RCC 7860 (cell line): ENCODE measurements around the gene TERF2IP.

ENCODE experiments used
- DNase-seq: peaks from one replicate; pipeline ENCODE4 v3.0.0-alpha.2; 2015; ENCODE audit warnings: low spot score
- FAIRE-seq: peaks from 2 replicates; lab custom pipeline; 2012; peaks lifted over from hg19 to GRCh38; lab: Jason Lieb, UNC

The TERF2IP gene

DNA sequence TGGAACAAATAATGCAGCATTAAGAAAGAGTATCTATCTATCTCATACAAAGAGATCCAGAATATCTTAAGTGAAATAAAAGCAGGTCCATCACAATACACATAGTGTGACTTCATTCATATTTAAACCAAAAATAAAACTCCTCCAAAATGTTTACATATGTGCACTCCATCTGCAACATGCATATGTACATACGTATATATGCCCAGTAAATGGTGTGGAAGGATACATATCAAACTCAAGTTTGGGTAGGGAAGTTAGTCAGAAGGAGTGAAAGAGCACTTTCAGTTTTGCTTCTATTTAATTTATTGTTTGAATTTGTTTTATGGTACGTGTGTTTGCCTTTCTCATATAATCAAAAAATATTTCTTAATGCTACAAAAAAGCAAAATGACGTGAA lies 12.5 kb upstream of the TERF2IP start:
- DNase-seq (no peak), FAIRE-seq (no peak)

DNA sequence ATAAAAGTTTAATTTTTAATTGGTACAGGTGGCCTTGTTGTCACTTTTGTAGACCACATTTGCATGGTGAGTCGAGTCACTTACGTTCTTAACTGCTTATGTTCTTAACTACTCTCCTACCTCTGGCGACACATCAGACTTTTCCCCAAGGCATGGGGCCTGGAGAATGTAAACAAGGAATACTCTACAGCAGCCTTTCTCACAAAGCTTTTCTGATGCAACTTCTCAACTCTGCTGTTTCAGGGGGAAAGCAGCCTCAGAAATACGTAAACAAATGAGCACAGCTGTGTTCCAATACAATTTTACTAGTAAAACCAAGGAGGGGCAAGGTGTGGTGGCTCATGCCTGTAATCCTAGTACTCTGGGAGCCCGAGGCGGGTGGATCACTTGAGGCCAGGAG lies 7.0 kb upstream of the TERF2IP start:
- FAIRE-seq (no peak), DNase-seq (no peak)

DNA sequence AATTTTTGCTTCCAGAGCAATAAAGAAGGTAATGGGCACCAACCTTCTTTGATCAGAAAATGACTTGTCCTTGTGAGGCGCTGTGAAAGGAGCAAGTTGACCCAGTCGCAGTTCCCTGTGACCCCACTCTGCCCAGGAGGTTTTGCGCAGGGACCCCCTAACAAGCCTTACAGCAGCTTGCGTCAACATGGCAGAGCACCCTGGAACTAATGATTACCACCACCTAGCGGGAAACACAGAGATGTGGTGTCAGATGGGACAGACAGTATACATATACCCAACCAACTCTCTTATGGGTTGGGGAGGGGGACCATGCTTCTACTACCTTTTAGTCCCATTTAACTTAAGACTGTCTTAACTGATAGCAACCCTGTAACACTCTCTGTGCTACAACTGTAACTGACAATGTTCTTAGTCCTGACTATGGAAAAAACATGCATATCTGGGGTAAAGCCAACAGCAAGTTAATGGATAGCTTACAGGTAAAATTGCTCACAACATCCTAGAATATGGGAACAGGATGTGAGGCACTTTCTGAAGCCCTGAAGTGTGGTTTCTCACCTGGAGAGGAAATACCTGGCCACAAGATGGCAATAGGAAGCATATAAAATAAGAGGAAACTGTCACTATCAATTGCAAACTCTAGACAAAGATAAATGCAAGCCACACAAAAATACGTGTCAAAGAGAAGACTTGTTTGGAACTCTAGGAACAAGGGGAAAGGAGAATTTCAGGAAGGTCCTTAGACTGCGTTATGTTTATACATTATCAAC lies 3.1 kb upstream of the TERF2IP start:
- FAIRE-seq = no peak
- no peak for DNase-seq

DNA sequence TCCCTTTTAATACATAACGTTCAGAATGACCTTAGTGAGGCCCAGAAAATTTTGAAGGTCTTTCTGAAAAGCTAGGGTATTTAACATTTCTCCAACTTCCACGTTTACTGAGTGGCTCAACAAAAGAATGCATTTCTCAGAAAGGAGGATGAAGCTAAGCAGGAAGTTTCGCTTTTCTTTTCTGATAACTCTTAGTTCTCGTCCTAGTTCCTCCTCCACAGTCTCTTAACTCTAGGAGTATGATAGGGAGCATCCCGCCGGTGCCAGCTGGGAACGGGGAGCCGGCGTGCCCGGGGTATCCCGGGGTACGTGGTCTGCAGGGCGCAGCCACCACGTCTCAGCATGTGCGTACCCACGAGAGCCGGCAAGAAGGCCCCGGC lies 471 bp upstream of the TERF2IP start:
- FAIRE-seq (no peak), DNase-seq (no peak)

DNA sequence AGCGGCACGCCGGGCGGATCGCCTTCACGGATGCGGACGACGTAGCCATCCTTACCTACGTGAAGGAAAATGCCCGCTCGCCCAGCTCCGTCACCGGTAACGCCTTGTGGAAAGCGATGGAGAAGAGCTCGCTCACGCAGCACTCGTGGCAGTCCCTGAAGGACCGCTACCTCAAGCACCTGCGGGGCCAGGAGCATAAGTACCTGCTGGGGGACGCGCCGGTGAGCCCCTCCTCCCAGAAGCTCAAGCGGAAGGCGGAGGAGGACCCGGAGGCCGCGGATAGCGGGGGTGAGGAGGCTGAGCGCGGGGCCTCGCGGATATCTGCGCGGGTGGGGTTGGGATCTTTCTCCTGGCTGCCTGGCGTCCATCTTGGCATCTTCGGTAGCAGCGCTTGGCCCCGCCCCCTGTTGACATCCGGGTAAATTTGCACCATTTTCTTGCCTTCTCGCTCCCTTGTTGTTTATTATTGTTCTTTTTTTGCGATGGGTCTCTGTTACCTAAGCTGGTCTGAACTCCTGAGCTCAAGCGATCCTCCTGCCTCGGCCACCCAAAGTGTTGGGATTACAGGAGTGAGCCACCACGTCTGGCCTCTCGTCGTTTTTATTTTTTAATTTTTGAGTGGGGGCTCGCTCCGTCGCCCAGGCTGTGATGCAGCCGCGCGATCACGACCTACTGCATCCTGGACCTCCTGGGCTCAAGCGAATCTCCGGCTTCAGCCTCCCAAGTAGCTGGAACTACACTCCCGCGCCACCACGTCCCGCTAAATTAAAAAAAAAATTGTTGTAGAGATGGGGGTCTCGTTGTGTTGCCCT lies 898 bp downstream of the TERF2IP start:
- no peak for FAIRE-seq
- peak; percentile 35 for DNase-seq

DNA sequence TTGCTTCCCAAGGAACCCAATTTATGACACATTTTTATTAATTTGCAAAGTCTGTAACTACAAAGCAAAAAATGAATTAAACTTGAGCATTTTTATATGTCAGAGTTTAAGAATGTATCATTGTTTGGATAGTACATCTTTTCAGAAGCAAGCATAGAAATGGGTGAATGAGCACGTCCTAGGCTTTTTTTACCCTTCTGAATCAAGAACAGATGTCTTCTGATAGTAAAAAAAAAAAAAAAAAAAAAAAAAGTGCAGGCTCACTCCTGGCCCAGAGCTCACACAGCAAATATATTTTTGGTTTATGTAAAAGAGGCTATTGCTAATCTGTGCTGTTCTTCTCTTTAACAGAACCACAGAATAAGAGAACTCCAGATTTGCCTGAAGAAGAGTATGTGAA lies 6.3 kb downstream of the TERF2IP start:
- DNase-seq = no peak
- no peak for FAIRE-seq

DNA sequence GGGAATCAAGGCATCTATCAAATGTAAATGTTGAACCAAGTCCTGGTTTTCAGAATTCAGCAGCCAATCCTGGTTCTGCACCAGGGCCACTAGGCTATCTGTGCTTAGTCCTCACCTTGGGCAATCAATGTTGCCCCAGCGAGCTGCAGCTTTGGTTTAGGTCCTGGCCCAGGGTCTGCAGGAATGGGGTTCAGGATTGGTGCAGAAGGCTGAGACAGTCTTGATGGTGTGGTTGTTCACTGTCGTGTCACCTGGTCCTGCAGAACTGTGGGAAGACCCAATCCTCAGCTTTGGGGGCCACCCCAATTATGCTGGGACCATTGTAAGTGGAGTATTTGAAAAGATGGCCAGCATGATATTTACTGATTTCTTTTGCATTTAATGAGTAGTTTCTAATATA lies 10.6 kb downstream of the TERF2IP start:
- DNase-seq = no peak
- no peak for FAIRE-seq

DNA sequence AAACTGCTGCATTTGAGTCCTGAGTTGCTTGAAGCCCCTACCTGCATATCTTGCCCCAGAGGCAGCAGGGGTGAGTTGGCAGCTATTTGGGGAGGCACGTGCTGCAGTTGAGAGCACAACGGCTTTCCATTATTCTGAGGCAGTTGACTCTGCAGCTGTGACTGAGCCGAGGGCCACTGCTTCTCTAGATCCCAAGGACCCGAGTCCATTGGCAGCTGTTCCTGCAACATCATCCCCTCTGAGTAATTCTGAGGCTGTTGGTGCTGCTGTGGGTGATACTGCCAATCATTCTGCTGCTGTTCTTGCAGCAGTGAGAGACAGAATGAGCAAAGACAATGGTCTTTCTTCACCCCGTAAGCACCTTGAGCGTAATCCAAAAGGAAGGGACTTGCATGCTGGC lies 12.7 kb downstream of the TERF2IP start:
- no peak for DNase-seq
- FAIRE-seq = no peak

DNA sequence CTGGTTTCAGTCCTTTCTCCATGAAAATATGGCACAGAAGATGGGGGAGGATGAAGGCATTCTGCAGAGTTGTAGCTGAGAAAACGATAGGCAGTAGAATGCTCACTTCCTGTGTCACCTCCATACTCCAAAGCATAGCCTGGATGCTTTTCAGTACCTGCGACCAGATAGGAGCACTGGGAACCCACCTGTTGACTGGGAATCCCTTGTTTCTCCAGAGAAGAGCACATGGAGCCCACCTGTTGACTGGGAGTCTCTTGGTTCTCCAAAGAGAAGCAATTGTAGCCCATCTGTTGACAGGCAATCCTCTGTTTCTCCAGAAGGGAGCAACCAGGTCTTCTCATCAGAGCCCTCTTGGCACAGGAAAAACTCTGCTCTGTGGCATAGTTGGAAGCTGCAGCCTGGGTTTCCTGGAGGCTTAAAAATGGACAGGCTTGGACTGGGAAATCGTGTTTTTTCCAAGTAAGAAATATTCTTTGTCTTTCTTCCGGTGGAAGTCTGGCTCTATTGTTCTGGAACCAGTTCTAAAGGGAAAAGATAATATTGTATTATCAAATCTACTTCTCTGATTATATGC lies 13.2 kb downstream of the TERF2IP start:
- no peak for DNase-seq
- no peak for FAIRE-seq

DNA sequence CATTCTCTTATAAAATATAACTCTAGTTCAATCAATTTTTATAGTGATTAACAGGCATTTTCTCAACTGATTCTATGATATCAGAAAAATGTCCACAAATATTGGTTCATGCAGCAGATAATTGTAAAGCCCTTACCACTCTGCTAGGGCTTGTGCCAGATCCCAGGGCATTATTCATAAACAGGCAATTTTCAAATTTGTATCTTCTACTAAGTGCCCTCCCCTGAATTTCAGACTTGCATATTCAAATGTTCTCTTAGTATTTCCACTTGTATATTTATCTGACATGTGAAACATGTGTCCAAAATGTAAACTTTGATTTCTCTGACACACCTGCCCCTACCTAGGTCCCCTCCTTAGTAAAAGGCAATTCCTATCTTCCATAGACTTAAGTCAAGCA lies 19.9 kb downstream of the TERF2IP start:
- DNase-seq = no peak

DNA sequence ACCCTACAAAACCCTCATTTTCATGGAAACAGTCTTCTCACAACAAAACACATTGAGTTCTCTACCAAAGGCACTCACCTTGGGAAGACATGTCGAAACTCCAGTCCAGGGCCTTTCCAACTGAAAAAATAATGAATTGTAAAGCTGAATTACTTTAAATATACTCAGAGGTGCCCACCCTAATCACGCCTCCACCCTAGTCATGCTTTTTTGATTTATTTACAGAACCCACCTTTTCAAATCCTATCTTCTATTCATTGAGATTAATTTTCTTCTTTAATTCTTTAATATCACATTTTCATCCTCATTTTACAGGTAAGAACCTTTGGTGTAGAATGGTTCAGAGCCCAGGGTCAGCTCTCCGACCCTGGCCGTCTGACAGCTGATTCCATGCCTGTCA lies 29.3 kb downstream of the TERF2IP start, which contains the start of gene CPHXL2:
Gene CPHXL2, minus strand, starts transcription at position 101 of the 400 bp plus-strand sequence. Its CDS starts 10 bp downstream, at position 91.
- FAIRE-seq = no peak
- no peak for DNase-seq

More for the DNA sequence above, 19.9 kb downstream of the TERF2IP start:
- FAIRE-seq = no peak

DNA sequence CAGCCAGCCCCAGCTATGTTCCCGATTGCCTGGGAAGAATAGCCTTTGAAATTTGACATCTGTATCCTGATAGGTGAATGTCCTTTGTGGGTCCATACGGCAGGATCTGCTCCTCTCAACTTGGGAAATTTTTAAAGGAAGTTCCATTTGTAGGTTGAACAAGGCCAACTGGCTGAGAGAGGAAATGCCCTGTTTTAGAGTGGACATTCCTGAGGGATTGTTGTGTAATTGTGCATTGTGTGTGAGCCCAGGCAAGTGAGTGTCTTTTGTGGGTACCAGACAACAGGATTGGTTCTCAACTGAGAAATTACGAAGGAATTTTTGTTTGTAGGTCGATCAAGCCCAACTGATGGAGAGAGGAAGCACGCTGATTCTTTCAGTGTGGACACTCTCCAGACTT lies 31.8 kb downstream of the TERF2IP start:
- DNase-seq (no peak), FAIRE-seq (no peak)

DNA sequence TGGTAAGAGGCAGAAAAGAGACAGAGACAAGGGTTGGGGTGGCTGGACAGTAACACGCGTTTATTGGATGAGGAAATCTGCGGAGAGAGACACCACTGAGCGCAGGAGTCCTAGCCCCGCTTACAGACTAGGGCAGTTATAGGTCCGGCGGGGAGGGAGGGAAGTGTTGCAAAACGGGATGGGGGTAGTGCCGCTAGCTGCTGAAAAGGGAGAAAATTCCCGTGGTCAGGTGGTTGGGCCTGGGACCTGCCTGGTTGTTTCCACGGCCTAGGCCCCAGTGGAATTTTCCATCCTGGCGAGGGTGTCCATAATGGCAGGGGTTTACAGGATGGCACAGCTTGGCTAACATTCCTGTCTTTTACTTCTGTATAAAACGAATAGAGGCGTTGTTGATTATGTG lies 34.7 kb downstream of the TERF2IP start:
- no peak for DNase-seq
- no peak for FAIRE-seq

DNA sequence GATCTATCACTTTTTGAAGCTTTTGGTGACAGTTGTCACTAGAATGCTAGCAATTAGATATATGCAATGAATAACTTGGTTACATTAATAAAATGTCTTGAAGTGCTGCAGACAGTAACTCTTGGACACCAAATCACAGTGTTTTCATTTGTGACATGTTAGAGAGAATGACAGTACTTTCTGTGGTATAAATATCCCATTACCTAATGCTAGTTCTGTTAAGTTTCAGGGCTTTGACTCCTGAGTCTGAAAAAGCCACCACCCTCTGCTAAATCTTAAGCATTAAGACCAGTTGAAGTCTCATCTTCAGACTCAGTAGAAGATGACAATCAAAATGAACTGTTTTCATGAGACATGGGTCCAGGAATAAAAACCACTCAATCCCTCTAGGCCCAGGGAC lies 39.8 kb downstream of the TERF2IP start:
- no peak for DNase-seq
- no peak for FAIRE-seq

DNA sequence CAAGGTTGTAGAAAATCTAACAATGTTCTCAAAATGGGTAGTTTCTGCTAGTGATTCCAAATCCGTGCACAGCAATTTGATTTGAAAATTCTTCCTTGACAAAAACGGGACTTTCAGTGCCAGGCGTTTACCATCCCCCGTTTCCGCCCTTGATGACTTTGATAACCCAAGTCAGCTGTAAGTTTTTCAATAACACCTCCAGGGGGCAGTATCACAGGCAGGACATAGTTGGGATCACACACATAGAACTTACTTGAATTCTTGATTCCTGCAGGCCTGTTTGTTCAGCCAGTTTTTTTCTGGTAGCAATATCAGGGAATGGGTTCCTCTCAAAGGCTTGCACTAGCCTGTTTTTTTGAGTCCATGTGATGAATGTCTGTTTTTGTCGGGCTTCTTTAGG lies 48.1 kb downstream of the TERF2IP start:
- FAIRE-seq = no peak
- no peak for DNase-seq

DNA sequence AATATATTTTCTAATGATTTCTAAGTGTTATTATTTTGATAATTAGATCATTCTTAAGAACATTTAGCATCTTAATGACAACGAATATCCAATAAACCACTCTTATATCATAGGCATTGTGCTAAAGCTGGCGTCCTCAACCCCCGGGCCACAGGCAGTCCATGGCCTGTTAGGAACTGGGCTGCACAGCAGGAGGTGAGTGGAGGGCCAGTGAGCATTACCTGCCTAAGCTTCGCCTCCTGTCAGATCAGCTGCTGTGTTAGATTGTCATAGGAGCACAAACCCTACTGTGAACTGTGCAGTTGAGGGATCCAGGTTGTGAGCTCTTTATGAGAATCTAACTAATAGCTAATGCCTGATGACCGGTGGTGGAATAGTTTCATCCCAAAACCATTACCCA lies 50.0 kb downstream of the TERF2IP start:
- DNase-seq = no peak
- no peak for FAIRE-seq

DNA sequence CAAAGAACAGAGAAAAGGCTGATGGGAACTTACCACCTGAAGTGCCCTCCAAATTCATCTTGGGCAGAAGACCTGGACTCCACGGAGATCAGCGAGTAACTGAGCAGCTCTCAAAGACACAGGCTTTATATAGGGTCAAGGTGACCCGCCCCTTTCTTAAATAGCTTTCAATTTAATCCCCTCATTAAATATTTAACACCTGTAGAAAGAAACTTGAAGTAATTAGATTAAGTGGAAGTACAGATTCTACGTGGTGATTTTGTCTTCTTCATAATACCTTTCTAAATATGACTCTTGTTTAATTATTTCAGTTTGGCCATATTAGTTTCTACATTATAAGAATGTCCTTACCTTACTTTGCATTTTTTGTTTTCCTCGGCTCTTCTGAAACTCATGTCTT lies 53.8 kb downstream of the TERF2IP start, which contains the start of gene DUXB:
Gene DUXB, minus strand, starts transcription at position 101 of the 400 bp plus-strand sequence. Its CDS starts 43 bp downstream, at position 58.
- FAIRE-seq (no peak), DNase-seq (no peak)

DNA sequence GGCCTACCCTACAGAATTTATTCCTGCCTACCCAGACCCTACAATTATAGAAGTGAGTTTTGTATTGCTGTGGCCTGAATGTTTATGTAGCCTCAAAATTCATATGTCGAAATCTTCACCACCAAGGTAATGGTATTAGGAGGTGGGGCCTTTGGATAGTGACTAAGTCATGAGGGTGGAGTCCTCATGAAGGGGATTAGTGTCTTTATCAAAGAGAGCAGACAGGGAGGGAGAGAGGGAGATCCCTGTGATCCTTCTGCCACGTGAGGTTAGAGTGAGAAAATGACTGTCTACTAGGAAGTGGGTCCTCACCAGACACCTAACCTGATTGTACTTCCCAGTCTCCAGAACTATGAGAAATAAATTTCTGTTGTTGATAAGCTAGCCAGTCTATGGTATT lies 54.7 kb downstream of the TERF2IP start:
- FAIRE-seq = no peak
- no peak for DNase-seq

DNA sequence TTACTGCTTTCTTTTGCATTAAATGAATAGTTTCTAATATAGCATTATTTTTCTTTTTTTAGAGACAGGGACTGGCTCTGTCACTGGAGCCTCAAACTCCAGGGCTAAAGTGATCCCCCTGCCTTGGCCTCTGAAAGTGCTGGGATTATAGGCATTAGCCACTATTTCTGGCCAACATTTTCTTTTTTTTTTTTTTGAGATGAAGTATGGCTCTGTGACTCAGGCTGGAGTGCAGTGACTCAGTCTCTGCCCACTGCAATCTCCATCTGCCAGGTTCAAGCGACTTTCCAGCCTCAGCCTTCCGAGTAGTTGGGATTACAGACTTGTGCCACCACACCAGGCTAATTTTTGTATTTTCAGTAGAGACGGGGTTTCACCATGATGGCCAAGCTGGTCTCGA lies 55.7 kb downstream of the TERF2IP start:
- DNase-seq = no peak

More for the DNA sequence above, 55.7 kb downstream of the TERF2IP start:
- FAIRE-seq = no peak
